GM18511 (cell line): ENCODE results near the gene PLIN1.

ENCODE experiments used
- ATAC-seq: cut with Tn5 transposase; IDR thresholded peaks from one replicate; pipeline ENCODE4 v1.9.1; 2021; ENCODE audit warnings: mild to moderate bottlenecking, moderate library complexity; ENCODE audit not compliant: unreplicated experiment

PLIN1 gene

DNA sequence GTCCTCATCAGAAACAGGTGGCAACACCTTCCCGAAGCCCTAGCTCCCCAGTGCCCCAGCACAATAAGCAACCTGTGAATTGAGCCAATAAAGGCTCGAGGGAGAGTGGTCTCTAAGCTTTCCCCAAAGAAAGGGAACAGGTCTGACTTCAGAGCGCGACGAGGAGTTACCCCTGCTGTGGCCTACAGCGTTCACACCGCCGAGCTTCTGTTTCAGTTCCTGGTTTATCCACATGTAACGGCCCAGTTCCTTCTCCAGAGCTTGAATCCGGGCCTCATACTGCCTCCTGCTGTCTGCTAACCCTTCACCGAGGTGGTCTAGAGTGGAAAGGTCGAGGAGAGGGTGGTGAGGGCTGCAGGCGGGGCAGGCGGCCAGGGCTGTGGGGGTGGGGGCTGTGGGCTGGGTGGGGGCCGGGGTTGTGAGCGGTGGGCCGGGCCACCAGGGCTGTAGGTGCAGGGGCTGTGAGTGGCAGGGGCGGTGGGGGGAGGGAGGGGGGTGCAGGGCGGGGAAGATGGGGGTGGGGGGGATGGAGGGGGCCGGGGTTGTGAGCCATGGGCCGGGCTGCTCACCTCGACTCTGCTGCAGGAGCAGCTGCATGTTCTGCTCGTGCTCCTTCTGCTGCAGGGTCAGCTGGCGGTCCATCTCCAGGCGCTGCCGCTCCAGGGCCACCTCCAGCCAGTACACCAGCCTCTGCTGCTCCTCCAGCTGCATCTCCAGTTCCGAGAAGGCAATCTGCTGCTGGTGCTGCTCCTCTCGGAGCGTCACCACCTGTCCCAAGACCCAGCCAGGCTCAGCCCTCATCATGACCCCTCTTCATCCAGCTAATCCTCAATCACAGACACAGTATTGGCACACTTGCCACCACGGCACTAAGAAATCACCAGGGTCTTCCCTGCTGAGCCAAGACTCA is 50.1 kb downstream of the PLIN1 start:
- no peak for ATAC-seq

DNA sequence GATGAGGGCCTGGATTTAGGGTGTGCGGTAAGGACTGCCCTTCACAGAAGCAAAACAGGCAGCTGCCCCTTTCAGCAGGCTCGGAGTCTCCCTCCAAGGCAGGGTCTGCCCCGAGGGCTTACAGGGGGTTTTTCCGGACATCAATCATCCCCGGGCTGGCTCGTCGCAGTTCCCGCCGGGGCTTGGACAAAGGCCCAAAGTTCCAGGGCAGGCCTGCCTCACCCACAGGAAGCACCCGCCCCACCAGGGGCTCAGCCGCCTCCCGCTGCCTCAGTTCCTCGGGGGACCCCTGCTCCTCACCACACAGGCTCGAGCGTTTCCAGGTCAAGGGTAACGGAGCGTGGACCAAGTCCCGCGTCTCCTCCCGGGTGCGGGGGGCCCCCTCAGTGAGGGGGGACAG is 50.9 kb downstream of the PLIN1 start:
- ATAC-seq, result no peak

DNA sequence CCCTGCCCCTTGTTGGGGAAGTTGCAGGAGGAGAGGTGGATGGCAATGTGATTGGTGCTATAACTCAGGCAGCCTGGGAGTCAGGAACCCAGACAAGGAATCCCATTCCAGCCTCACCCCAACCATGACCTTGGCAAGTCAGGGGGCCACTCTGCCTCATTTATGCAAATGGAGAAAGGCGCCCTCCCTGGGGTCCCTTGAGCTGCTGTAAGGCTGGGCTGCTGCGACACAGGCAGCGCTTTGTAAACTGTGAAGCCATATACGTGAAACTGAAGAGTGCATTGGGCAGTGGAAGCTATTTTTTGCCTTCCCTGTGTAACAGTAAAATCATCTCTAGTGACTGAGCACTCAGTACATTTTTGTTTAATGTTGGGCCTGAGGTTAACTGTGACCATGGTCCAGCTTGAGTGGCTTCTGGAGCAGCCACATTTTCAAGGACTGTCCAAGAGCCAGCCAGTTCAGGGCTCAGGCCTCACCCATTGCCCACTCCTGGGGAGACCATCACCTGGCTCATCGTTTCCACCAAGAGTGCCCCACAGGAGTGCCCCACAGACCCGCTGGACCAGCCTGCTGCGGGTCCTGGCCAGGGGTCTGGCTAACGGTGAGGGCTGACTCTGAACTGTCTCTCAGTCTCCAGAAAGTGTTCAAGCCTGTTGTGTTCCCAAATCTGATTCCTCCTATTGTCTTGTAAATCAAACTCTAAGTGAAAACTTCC is 51.8 kb downstream of the PLIN1 start:
- ATAC-seq, result no peak

DNA sequence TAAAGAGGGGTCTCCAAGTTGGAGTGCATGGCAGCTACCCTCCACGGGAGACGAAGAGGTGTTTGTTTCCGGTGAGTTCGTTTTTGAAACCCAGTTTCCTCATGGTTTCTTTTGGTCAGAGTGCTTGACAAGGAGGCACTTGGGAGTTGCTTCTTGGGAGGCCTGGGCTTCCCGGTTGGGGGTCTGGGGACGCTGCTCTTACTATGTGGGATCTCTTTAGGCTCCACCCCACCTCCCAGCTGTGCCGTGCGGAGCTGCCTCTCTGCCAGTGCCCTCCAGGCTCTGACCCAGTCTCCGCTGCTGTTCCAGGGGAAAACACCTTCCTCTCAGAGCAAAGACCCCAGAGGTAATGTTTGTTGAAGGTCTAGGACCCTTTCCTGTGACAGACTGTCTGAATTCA is 53.5 kb downstream of the PLIN1 start:
- no peak for ATAC-seq

DNA sequence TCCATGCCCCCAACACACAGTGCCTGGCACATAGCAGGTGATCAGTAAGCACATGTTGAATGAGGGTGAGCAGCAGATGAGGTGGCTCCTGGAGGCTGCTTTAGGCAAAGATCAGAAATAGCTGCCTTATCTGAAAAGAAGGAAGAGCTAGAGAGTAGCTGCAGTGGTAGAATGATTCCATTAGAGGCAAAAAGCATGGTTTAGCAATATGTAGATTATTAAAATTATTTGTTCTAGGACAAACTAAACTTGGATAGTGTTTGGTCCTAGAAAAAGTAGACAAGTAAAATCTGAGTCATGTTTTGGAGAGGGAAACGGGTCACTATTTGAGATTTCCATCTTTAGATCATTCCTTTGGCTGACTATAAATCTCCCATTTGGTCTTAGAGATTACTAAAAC is 56.0 kb downstream of the PLIN1 start:
- ATAC-seq, result no peak

DNA sequence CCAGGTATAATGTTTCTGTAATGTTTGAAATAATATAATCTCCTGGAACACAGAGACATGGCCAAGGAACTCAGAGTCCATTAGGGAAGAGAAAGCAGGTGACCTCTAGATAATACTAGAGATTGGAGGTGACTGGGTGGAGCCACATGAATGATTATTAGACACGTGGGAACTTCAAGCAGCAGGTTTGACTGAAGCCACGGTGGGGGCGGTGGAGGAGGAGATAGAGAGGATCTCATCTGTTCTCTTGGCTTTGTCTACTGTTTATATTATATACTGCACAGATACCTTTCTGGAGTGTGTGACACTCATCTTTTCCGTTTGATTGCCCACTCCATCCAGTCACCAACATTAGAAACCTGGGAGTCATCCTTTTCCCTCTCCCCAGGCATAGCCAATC is 57.6 kb downstream of the PLIN1 start:
- no peak for ATAC-seq

GRCh38 chr15:89616228-89616627 is 62.9 kb downstream of the PLIN1 start:
- ATAC-seq, result no peak

DNA sequence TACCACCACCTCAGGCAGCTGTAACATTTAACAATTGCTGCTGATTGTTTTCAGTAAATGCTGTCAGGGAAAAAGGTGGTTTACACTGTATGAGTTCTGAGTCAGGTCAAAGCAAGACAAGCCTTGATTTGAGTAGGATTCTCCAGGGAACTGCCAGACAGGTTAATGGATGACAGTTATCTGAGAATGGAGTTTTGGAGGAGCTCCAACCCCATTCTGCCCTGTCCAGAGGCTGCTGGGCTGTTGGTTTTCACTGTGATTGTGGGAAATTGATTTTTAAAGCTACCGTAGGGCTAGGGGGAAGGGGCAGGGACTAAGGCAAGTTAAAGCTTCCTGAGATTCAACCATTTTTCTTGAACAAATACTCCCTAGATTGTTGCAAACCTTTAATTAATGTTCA is 64.0 kb downstream of the PLIN1 start:
- ATAC-seq, result no peak
